ENCODE results near the gene MSH5. TPM values are rescaled to one million over a fixed set of nuclear protein-coding genes. Genes with fewer than 3 reads are reported as not detected.
A peak's percentile ranks its signal among the peaks of the same experiment; 100 is the strongest.

Gene MSH5
- polyA plus RNA-seq, 2 donors, result 6.3 to 15.8 TPM

DNA sequence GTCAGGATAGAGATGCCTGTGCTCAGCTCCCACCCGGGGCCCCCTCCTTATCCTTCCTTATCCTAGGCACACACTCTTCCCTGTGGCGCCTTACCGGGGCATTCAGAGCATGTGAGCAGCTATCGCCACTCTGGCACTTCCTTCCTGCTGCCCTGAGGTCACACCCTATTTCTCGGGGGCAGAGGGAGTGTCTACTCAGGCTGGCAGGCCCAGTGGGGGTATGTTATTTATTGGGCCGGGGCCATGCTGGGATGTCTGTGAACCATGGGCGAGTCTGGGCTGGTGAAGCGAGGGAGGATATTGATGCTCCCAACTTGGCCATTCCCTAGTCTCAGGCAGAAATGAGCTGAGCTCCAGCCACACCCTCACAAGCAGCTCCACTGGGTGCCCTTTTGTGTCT lies 28.6 kb upstream of the MSH5 start:
- Histone ChIP-seq H3K27me3 (ENCODE audit: control insufficient read depth in 1 of 2, insufficient read depth in 2 of 2, low read length in 2 of 2) (no peaks in the 10 kb centered on the region), H3K27ac (ENCODE audit: low read depth in 2 of 2, low read length in 1 of 2) (peak overlapping the region; percentile 80 to 86), H3K36me3 (ENCODE audit: control insufficient read depth in 2 of 2, insufficient read depth in 2 of 2, low read length in 1 of 2) (no peaks in the 10 kb centered on the region), H3K9me3 (ENCODE audit: control insufficient read depth in 2 of 2, insufficient read depth in 1 of 2, low read depth in 1 of 2, low read length in 1 of 2) (no peaks in the 10 kb centered on the region), H3K4me3 (ENCODE audit: low read depth in 1 of 2, low read length in 2 of 2) (no peak overlapping the region), H3K4me1 (ENCODE audit: control insufficient read depth in 2 of 2, insufficient read depth in 2 of 2, low read length in 1 of 2) (peaks cover 0 to 23% of the 10 kb centered on the region in 2 donors)
- WGBS, 2 donors, result 35 to 46% methylated on average over 8 of the region's 8 CpGs

DNA sequence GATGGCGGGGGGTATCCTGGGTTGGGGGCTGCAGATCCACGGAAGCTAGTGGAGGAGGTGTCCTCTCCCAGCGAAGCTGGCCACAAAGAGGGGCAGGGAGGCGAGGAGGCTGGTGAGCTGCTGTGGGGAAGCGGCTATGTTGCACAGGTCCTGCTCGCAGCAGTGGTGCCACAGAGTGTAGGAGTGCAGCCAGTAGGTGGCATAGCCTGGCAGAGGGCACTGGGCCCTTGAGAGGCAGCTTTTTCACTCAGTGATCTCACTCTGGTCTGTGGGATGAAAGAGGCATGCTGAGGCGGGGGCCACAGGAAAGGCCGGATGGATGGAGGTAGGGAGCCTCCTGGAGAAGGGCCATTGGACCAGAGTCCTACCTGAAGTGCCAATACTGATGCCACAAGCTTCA lies 27.5 kb upstream of the MSH5 start:
- Histone ChIP-seq H3K27me3 (ENCODE audit: control insufficient read depth in 1 of 2, insufficient read depth in 2 of 2, low read length in 2 of 2) (no peaks in the 10 kb centered on the region), H3K4me1 (ENCODE audit: control insufficient read depth in 2 of 2, insufficient read depth in 2 of 2, low read length in 1 of 2) (peaks cover 0 to 24% of the 10 kb centered on the region in 2 donors), H3K9me3 (ENCODE audit: control insufficient read depth in 2 of 2, insufficient read depth in 1 of 2, low read depth in 1 of 2, low read length in 1 of 2) (no peaks in the 10 kb centered on the region), H3K27ac (ENCODE audit: low read depth in 2 of 2, low read length in 1 of 2) (peak overlapping the region; percentile 80 to 86), H3K4me3 (ENCODE audit: low read depth in 1 of 2, low read length in 2 of 2) (no peak overlapping the region), H3K36me3 (ENCODE audit: control insufficient read depth in 2 of 2, insufficient read depth in 2 of 2, low read length in 1 of 2) (no peaks in the 10 kb centered on the region)
- WGBS, 2 donors, result 62 to 64% methylated on average over 8 of the region's 8 CpGs

- H3K27ac ChIP-seq (ENCODE audit: low read depth in 2 of 2, low read length in 1 of 2), result peak overlapping the region in 1 of 2 donors; percentile 59
- H3K4me3 ChIP-seq (ENCODE audit: low read depth in 1 of 2, low read length in 2 of 2), result no peak overlapping the region
- no peaks in the 10 kb centered on the region for H3K36me3 ChIP-seq (ENCODE audit: control insufficient read depth in 2 of 2, insufficient read depth in 2 of 2, low read length in 1 of 2)
- H3K4me1 ChIP-seq (ENCODE audit: control insufficient read depth in 2 of 2, insufficient read depth in 2 of 2, low read length in 1 of 2), result peaks cover 0 to 31% of the 10 kb centered on the region in 2 donors
- 66 to 75% methylated on average over 4 of the region's 4 CpGs for WGBS, 2 donors
- no peaks in the 10 kb centered on the region for H3K9me3 ChIP-seq (ENCODE audit: control insufficient read depth in 2 of 2, insufficient read depth in 1 of 2, low read depth in 1 of 2, low read length in 1 of 2)
- H3K27me3 ChIP-seq (ENCODE audit: control insufficient read depth in 1 of 2, insufficient read depth in 2 of 2, low read length in 2 of 2), result no peaks in the 10 kb centered on the region
These were observed 26.3 kb upstream of the MSH5 start for GRCh38 chr6:31713465-31713864.

DNA sequence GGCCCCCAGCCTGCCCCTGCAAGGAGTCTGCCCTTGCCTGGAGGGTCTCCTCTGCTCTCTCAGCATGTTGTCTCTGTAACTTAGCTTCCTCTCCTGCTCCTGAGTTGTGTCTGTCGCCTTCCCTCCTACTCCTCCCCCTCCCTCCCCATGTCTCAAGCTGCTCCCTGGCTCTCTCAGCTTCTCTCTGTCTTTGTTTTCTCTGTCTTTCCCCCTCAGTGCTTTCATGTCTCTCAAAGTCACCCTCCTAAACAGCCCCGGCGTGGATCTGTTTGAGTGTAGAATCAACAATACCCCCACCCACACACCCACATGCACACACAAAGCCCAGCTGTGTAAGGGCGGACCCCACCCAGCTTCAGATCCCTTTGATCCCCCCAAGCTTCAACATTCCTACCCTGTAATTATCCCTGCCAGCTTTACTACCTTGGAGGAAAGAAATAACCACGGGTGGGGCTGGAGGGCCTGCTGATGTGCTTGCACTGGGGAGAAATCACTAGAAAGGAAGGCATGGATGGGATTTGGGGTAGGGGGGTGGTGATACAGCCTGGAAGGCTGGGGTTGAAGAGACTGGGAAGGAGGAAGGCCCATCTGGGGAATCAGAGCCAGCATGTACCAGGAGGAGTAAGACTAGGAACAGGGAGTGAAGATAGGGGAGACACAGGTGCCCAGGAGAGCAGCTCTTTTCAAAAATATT lies 25.7 kb upstream of the MSH5 start:
- no peaks in the 10 kb centered on the region for H3K27me3 ChIP-seq (ENCODE audit: control insufficient read depth in 1 of 2, insufficient read depth in 2 of 2, low read length in 2 of 2)
- 29 to 33% methylated on average over 5 of the region's 5 CpGs for WGBS, 2 donors
- H3K4me1 ChIP-seq (ENCODE audit: control insufficient read depth in 2 of 2, insufficient read depth in 2 of 2, low read length in 1 of 2), result peaks cover 0 to 38% of the 10 kb centered on the region in 2 donors
- no peaks in the 10 kb centered on the region for H3K9me3 ChIP-seq (ENCODE audit: control insufficient read depth in 2 of 2, insufficient read depth in 1 of 2, low read depth in 1 of 2, low read length in 1 of 2)
- H3K36me3 ChIP-seq (ENCODE audit: control insufficient read depth in 2 of 2, insufficient read depth in 2 of 2, low read length in 1 of 2), result no peaks in the 10 kb centered on the region
- H3K27ac ChIP-seq (ENCODE audit: low read depth in 2 of 2, low read length in 1 of 2), result peak overlapping the region; percentile 8 to 59
- no peak overlapping the region for H3K4me3 ChIP-seq (ENCODE audit: low read depth in 1 of 2, low read length in 2 of 2)

DNA sequence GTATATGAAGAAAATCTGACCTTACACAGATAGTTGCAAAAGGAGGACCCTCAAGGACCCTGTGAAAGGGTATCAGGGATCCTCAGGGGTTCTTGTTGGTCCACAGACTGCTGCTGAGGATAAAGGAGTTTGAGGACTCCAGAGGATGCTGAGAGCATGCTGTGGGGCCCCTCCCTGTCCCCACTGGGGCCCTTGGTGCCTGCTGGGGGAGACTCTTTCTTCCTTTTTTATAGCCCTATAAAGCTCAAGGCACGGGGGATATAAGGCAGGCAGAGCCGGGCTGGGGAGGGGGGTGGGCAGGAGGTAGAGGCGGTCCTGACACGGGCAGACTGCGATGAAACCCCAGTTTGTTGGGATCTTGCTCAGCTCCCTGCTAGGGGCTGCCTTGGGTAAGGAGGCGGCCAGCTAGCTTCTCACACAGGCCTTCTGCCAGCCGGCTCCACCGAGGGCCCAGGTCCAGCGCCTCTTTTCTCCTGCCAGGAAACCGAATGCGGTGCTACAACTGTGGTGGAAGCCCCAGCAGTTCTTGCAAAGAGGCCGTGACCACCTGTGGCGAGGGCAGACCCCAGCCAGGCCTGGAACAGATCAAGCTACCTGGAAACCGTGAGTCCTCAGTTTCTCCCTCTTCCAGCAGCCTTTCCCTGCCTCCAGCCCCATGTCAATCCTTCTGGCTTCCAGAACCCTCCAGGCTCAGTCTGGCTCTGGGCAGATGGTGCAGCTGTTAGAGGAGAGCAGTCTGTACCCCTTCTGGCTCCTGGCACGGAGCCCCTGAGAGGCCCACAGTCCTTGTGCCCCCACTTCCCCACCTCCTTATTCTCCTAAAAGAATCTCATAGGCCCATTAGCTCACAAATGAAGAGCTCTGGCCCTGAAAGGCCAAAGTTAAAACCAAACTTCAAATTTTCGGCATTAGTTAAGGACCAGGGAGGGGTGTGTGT lies 24.5 kb upstream of the MSH5 start, which contains the start of gene LY6G6D:
Gene LY6G6D (plus strand): TSS at position 327 of the 937 bp plus-strand sequence. CDS start 8 bp downstream, at position 335.
- 54 to 60% methylated on average over 15 to 16 of the region's 16 CpGs for WGBS, 2 donors
- no peaks in the 10 kb centered on the region for H3K27me3 ChIP-seq (ENCODE audit: control insufficient read depth in 1 of 2, insufficient read depth in 2 of 2, low read length in 2 of 2)
- peaks cover 0 to 44% of the 10 kb centered on the region in 2 donors for H3K4me1 ChIP-seq (ENCODE audit: control insufficient read depth in 2 of 2, insufficient read depth in 2 of 2, low read length in 1 of 2)
- no peaks in the 10 kb centered on the region for H3K36me3 ChIP-seq (ENCODE audit: control insufficient read depth in 2 of 2, insufficient read depth in 2 of 2, low read length in 1 of 2)
- no peaks in the 10 kb centered on the region for H3K9me3 ChIP-seq (ENCODE audit: control insufficient read depth in 2 of 2, insufficient read depth in 1 of 2, low read depth in 1 of 2, low read length in 1 of 2)
- no peak within 1 kb of the TSS for H3K4me3 ChIP-seq (ENCODE audit: low read depth in 1 of 2, low read length in 2 of 2)
- peak within 1 kb of the TSS; percentile 8 to 59 for H3K27ac ChIP-seq (ENCODE audit: low read depth in 2 of 2, low read length in 1 of 2)

- H3K4me3 ChIP-seq (ENCODE audit: low read depth in 1 of 2, low read length in 2 of 2), result no peak overlapping the region
- no peaks in the 10 kb centered on the region for H3K27me3 ChIP-seq (ENCODE audit: control insufficient read depth in 1 of 2, insufficient read depth in 2 of 2, low read length in 2 of 2)
- peaks cover 0 to 37% of the 10 kb centered on the region in 2 donors for H3K4me1 ChIP-seq (ENCODE audit: control insufficient read depth in 2 of 2, insufficient read depth in 2 of 2, low read length in 1 of 2)
- H3K27ac ChIP-seq (ENCODE audit: low read depth in 2 of 2, low read length in 1 of 2), result peak overlapping the region; percentile 89 to 95
- no peaks in the 10 kb centered on the region for H3K36me3 ChIP-seq (ENCODE audit: control insufficient read depth in 2 of 2, insufficient read depth in 2 of 2, low read length in 1 of 2)
- 45 to 54% methylated on average over 10 of the region's 10 CpGs for WGBS, 2 donors
- H3K9me3 ChIP-seq (ENCODE audit: control insufficient read depth in 2 of 2, insufficient read depth in 1 of 2, low read depth in 1 of 2, low read length in 1 of 2), result no peaks in the 10 kb centered on the region
These were observed 22.1 kb upstream of the MSH5 start for GRCh38 chr6:31717499-31718222.

GRCh38 chr6:31718265-31718664 lies 21.5 kb upstream of the MSH5 start:
- Histone ChIP-seq H3K9me3 (ENCODE audit: control insufficient read depth in 2 of 2, insufficient read depth in 1 of 2, low read depth in 1 of 2, low read length in 1 of 2) (no peaks in the 10 kb centered on the region), H3K36me3 (ENCODE audit: control insufficient read depth in 2 of 2, insufficient read depth in 2 of 2, low read length in 1 of 2) (no peaks in the 10 kb centered on the region), H3K27ac (ENCODE audit: low read depth in 2 of 2, low read length in 1 of 2) (peak overlapping the region; percentile 90 to 95), H3K4me3 (ENCODE audit: low read depth in 1 of 2, low read length in 2 of 2) (no peak overlapping the region), H3K27me3 (ENCODE audit: control insufficient read depth in 1 of 2, insufficient read depth in 2 of 2, low read length in 2 of 2) (no peaks in the 10 kb centered on the region), H3K4me1 (ENCODE audit: control insufficient read depth in 2 of 2, insufficient read depth in 2 of 2, low read length in 1 of 2) (peaks cover 0 to 37% of the 10 kb centered on the region in 2 donors)
- WGBS, 2 donors, result 47 to 54% methylated on average over 1 of the region's 1 CpG

DNA sequence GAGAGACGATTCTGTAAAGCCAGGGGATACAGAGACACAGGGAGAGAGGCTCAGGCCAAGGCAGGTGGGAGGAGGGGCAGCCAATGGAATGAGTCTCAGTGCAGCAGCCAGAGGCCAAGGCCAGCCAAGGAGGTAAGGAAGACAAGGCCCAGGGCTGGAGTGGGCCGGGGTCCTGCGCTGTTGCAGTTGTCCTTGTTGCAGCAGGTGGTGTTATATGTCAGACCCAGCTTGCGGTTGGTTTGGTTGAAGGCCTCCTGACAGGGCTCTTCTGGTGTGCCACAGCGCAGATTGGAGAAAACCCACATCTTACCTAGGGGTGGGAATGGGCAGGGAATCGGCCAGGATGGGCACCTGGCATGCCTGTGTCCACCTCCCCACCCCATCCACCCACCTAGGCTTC lies 20.8 kb upstream of the MSH5 start:
- Histone ChIP-seq H3K9me3 (ENCODE audit: control insufficient read depth in 2 of 2, insufficient read depth in 1 of 2, low read depth in 1 of 2, low read length in 1 of 2) (no peaks in the 10 kb centered on the region), H3K27ac (ENCODE audit: low read depth in 2 of 2, low read length in 1 of 2) (peak overlapping the region; percentile 90 to 95), H3K27me3 (ENCODE audit: control insufficient read depth in 1 of 2, insufficient read depth in 2 of 2, low read length in 2 of 2) (no peaks in the 10 kb centered on the region), H3K4me1 (ENCODE audit: control insufficient read depth in 2 of 2, insufficient read depth in 2 of 2, low read length in 1 of 2) (peaks cover 0 to 32% of the 10 kb centered on the region in 2 donors), H3K36me3 (ENCODE audit: control insufficient read depth in 2 of 2, insufficient read depth in 2 of 2, low read length in 1 of 2) (no peaks in the 10 kb centered on the region), H3K4me3 (ENCODE audit: low read depth in 1 of 2, low read length in 2 of 2) (no peak overlapping the region)
- WGBS, 2 donors, result 74 to 82% methylated on average over 6 of the region's 6 CpGs

DNA sequence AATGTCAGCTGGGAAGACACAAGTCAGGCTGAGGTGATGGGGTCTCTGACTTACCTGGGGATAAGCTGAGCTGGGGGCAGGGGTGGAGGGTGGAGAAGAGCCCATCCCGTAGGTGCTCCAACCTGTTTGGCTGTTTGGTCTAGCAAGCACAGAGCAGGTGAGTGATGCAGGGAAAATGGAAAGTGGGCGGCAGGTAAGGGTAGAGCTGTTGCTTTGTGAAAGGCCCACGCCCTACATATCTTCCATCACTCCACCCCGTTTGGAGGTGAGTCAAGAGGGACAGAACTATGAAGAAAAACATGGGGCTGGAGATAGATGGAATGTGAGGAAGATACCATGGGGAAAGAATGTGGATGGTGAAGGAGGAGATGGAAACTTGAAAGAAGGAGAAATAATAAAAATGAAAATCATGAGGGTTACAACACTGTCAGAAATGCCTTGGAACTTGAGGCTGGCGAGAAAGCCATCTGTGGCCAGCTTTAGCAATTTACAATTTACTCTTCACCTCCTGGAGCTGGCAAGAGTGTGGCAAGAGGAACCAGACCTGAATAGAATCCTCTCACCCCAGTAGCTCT lies 19.5 kb upstream of the MSH5 start:
- peak overlapping the region in 1 of 2 donors; percentile 16 for H3K4me3 ChIP-seq (ENCODE audit: low read depth in 1 of 2, low read length in 2 of 2)
- no peaks in the 10 kb centered on the region for H3K27me3 ChIP-seq (ENCODE audit: control insufficient read depth in 1 of 2, insufficient read depth in 2 of 2, low read length in 2 of 2)
- 64 to 70% methylated on average over 5 of the region's 5 CpGs for WGBS, 2 donors
- no peaks in the 10 kb centered on the region for H3K36me3 ChIP-seq (ENCODE audit: control insufficient read depth in 2 of 2, insufficient read depth in 2 of 2, low read length in 1 of 2)
- peaks cover 0 to 28% of the 10 kb centered on the region in 2 donors for H3K4me1 ChIP-seq (ENCODE audit: control insufficient read depth in 2 of 2, insufficient read depth in 2 of 2, low read length in 1 of 2)
- H3K27ac ChIP-seq (ENCODE audit: low read depth in 2 of 2, low read length in 1 of 2), result peak overlapping the region; percentile 66 to 97
- no peaks in the 10 kb centered on the region for H3K9me3 ChIP-seq (ENCODE audit: control insufficient read depth in 2 of 2, insufficient read depth in 1 of 2, low read depth in 1 of 2, low read length in 1 of 2)
